Bronchial epithelial cell (primary cell): ENCODE measurements around the gene PTPN21. TPM values are rescaled to one million over a fixed set of nuclear protein-coding genes. Genes with fewer than 3 reads are reported as not detected.

Source experiments
- DNase-seq: peaks from one replicate; pipeline ENCODE4 v3.0.0-alpha.2; 2010; ENCODE audit warnings: low read depth
- FAIRE-seq: peaks from 2 replicates; lab custom pipeline; 2011; peaks lifted over from hg19 to GRCh38; lab: Jason Lieb, UNC
- H3K27me3 ChIP-seq: 2 replicates; pipeline ENCODE4 v1.5.1; 2011; ENCODE audit warnings: low read length; ENCODE audit not compliant: control insufficient read depth, insufficient read depth
- H3K36me3 ChIP-seq: 2 replicates; pipeline ENCODE4 v1.5.1; 2011; ENCODE audit warnings: low read length; ENCODE audit not compliant: control insufficient read depth, insufficient read depth
- H3K4me3 ChIP-seq: 2 replicates; pipeline ENCODE4 v1.5.1; 2011; ENCODE audit warnings: mild to moderate bottlenecking, low read depth, low read length, control low read depth
- total RNA-seq: library from RNA; depleted of rRNA; stranded (reverse); fragments of >200 nt; gene quantifications from 2 replicates; pipeline ENCODE4 v1.2.1, GENCODE V29; 2014
- TF ChIP-seq, protein P1 (sequence below): IDR thresholded peaks from 2 replicates; pipeline ENCODE4 v1.5.1; 2011; ENCODE audit warnings: mild to moderate bottlenecking, moderate library complexity, low read length, control low read depth, inconsistent platforms; ENCODE audit not compliant: insufficient read depth, severe bottlenecking

PTPN21 gene
- total RNA-seq, 1 donor from 2014 or later, result 7.6 TPM

DNA sequence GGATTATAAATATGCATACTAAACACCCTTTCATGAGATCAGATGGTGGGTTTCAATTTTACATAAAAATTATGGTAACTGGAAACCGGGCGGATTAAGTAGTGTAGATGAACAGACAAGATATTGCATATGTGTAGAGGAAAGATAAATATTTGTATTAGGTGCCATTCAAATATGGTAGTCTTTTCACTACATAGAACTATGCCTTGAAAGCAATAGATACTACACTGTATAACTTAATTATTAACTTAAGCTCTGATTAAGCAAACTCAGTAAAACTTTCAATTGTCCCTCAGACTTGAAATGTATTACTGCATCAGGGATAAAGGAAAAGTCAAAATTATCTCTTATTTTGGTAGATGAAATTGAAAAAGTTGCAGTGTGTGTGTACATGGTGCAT is 1.9 kb downstream of the PTPN21 start:
- H3K4me3 ChIP-seq, result no peak overlapping the region
- H3K36me3 ChIP-seq, result peaks cover 1% of the 10 kb centered on the region
- no peak for DNase-seq
- TF ChIP-seq, protein P1, sequence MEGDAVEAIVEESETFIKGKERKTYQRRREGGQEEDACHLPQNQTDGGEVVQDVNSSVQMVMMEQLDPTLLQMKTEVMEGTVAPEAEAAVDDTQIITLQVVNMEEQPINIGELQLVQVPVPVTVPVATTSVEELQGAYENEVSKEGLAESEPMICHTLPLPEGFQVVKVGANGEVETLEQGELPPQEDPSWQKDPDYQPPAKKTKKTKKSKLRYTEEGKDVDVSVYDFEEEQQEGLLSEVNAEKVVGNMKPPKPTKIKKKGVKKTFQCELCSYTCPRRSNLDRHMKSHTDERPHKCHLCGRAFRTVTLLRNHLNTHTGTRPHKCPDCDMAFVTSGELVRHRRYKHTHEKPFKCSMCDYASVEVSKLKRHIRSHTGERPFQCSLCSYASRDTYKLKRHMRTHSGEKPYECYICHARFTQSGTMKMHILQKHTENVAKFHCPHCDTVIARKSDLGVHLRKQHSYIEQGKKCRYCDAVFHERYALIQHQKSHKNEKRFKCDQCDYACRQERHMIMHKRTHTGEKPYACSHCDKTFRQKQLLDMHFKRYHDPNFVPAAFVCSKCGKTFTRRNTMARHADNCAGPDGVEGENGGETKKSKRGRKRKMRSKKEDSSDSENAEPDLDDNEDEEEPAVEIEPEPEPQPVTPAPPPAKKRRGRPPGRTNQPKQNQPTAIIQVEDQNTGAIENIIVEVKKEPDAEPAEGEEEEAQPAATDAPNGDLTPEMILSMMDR, result no peak
- H3K27me3 ChIP-seq, result no peaks in the 10 kb centered on the region
- FAIRE-seq, result no peak

DNA sequence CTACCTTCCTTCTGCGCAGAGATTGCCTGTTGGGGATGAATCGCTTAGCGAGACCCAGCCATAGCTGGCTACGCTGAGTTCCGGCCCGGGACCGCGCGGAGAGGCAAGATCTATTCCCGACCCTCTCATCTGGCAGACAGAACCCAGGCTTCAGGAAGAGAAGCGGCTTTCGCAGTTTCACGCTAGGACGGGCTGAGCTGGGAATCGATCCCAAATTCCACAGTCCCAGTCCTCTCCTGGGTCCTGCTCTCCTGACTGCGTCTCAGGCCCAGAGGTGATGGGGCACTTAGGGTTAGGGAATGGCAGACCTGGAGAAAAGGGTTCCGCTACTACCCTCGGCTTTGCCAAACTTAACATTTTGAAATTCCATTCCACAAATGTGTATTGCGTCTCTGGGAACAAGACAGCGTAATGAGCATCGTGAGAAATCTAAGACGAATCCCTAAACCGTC is 2.8 kb downstream of the PTPN21 start:
- TF ChIP-seq, protein P1, result no peak
- FAIRE-seq (no peak), DNase-seq (no peak)
- Histone ChIP-seq H3K27me3 (no peaks in the 10 kb centered on the region), H3K36me3 (peaks cover 3% of the 10 kb centered on the region), H3K4me3 (peak overlapping the region; percentile 63)

DNA sequence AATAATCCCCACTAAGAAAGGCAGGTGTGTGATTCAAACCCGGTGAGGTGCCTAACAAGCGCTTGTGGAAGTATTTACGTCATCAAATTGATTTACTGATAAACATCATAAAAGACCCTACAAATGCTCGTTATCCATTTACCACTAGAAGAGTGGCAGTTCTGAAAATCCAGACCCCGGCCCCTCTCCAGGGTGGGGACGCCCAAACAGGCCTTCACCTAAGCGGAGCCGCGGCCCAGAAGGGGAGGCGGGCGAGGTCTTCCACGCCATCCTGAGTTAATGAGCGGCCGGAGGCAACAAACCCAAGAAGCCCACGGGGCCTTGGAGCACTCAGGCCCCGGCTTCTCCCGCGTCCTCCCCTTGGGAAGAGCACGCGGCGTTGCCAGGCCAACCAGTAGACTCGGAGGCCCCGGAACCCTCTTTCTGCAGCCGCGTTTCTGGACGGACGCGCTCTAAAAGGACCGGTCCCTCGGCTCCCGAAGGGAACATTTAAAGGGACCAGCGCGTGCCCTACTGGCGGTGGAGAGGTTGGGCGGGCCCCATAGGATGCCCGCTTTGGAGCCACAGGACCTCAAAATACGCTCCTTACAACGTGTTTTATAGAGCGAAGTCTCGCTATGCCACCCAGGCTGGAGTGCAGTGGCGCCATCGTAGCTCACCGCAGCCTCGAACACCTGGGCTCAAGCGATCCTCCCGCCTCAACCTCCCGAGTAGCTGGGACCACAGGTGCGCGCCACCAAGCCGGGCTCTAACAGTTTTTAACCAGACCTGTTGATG is 3.5 kb downstream of the PTPN21 start:
- Histone ChIP-seq H3K27me3 (no peaks in the 10 kb centered on the region), H3K36me3 (peaks cover 3% of the 10 kb centered on the region), H3K4me3 (peak overlapping the region; percentile 63)
- FAIRE-seq (no peak), DNase-seq (peak; percentile 49)
- TF ChIP-seq, protein P1, result peak; percentile 46

DNA sequence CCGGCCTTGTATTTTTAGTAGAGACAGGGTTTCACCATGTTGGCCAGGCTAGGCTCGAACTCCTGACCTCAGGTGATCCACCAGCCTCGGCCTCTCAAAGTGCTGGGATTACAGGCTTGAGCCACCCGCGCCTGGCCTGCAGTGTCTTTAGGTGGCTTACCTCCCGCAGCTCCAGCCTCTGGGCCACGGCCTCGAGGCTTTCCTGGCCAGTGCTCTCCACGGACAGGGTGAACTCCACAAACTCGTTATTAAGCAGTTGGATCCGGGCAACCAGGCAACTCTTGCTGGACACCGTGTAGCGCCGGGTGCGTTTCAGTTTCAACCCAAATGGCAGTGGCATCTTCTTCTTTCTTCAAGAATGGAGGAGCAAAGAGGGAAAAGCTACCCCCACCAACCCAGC is 4.7 kb downstream of the PTPN21 start:
- Histone ChIP-seq H3K4me3 (no peak overlapping the region), H3K36me3 (peaks cover 3% of the 10 kb centered on the region), H3K27me3 (no peaks in the 10 kb centered on the region)
- FAIRE-seq (no peak), DNase-seq (no peak)
- TF ChIP-seq, protein P1, result no peak

DNA sequence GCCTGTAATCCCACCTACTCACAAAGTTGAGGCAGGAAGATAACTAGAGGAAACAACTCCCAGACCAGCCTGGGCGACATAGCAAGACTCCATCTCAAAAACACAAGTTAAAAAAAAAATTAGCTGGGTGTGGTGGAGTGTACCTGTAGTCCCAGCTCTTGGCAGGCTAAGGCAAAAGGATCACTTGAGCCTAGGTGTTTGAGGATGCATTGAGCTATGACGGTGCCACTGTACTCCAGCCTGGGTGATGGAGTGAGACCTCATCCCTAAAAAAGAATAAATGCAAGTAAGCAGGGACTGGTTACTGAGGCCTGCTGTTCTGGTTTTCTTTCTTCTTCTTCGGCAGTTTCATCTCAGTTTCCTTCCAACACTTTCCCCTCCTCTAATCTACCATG is 7.4 kb downstream of the PTPN21 start:
- Histone ChIP-seq H3K27me3 (no peaks in the 10 kb centered on the region), H3K36me3 (peaks cover 5% of the 10 kb centered on the region), H3K4me3 (no peak overlapping the region)
- TF ChIP-seq, protein P1, result no peak
- FAIRE-seq, result no peak
- DNase-seq, result no peak
